Measurements from ENCODE around the gene TBC1D14. TPM values are rescaled to one million over a fixed set of nuclear protein-coding genes. Genes with fewer than 3 reads are reported as not detected.

The TBC1D14 gene
- polyA plus RNA-seq, 1 of the 3 experiments (the other 2 are of a cell fraction), result 39.5 TPM

GRCh38 chr4:6941796-6942195, 32.2 kb downstream of the TBC1D14 start:
- H3K27me3 ChIP-seq (ENCODE audit: insufficient read depth), result no peaks in the 10 kb centered on the region
- ChIA-PET CTCF (interaction anchor here (1.4 kb wide), 1 partner anchor 22 kb away, joined by 3 read pairs; no protein-coding TSS in a partner anchor), POLR2A (no interaction called here)
- no peaks in the 10 kb centered on the region for H4K20me1 ChIP-seq (ENCODE audit: insufficient read depth)
- 49% methylated on average over 2 of the region's 4 CpGs for WGBS (ENCODE audit: low lambda C conversion rate)
- H3K36me3 ChIP-seq (replicated peaks in 1 of 2; ENCODE audit: control insufficient read depth in 1 of 2, insufficient read depth in 2 of 2, low read length in 1 of 2), result no peaks in the 10 kb centered on the region
- no peaks in the 10 kb centered on the region for H3K9me2 ChIP-seq
- H2AFZ ChIP-seq (ENCODE audit: low read depth), result 0 out of 2 replicates have a peak overlapping the region, but pooled peaks have one; percentile 31
- peak overlapping the region; percentile 87 for H3K4me2 ChIP-seq
- H3K4me3 ChIP-seq (ENCODE audit: low read depth in 2 of 2, low read length in 1 of 2), result peak overlapping the region in 1 of 2 experiments; percentile 41; a peak in 1 of 4 replicates
- no peak for TF ChIP-seq ZBTB33 (IDR thresholded peaks at IDR 0.05; ENCODE audit: borderline replicate concordance, low read depth)
- no peak for TF ChIP-seq FOXJ3 (CRISPR knock-in tag; IDR thresholded peaks at IDR 0.05)
- TF ChIP-seq REST (IDR thresholded peaks at IDR 0.05; ENCODE audit: low read depth, low read length), result no peak
- no peak for TF ChIP-seq EP300 (IDR thresholded peaks at IDR 0.05; ENCODE audit: borderline replicate concordance in 1 of 2, low read depth in 1 of 2, low read length in 1 of 2)
- no peak for TF ChIP-seq GABPA (IDR thresholded peaks at IDR 0.05; ENCODE audit: low read depth)
- no peak for TF ChIP-seq CTCF (IDR thresholded peaks at IDR 0.05)
- TF ChIP-seq SMC3 (IDR thresholded peaks at IDR 0.05; ENCODE audit: low read depth, low read length), result no peak
- no peak for TF ChIP-seq PBX3 (IDR thresholded peaks at IDR 0.05)
- no peak for TF ChIP-seq TEAD4 (IDR thresholded peaks at IDR 0.05; ENCODE audit: borderline replicate concordance, insufficient read depth)
- H3K9me3 ChIP-seq, result no peaks in the 10 kb centered on the region
- H3K27ac ChIP-seq (ENCODE audit: low read depth in 2 of 2, low read length in 1 of 2), result peak overlapping the region; percentile 65 to 69
- DNase-seq, result no peak
- no peaks in the 10 kb centered on the region; the same call in 1 of the 2 replicates for H3K79me2 ChIP-seq (ENCODE audit: insufficient read depth)
- H3K4me1 ChIP-seq (ENCODE audit: control insufficient read depth in 1 of 2, insufficient read depth in 2 of 2, low read depth in 1 of 2, low read length in 1 of 2), result peaks cover 17 to 20% of the 10 kb centered on the region in 2 experiments
- H3F3A ChIP-seq (replicated peaks; ENCODE audit: insufficient read depth), result peaks cover 11% of the 10 kb centered on the region
- peak overlapping the region; percentile 6; the same call in 1 of the 2 replicates for H3K9ac ChIP-seq
